Renal cortex interstitium (tissue), 11 donors: ENCODE results near the gene SMCHD1. TPM values are rescaled to one million over a fixed set of nuclear protein-coding genes. Genes with fewer than 3 reads are reported as not detected.
"Not testable (repeated sequence)": the region's sequence is repeated elsewhere in the genome, so short reads cannot be mapped to it uniquely, and the experiment has no call there.

Experiments
- DNase-seq, 11 donors: peaks; one replicate each; pipeline ENCODE4 v3.0.0-alpha.2; 2013; ENCODE audit warnings: low read depth in 9 of 11, low spot score in 4 of 11; ENCODE audit errors: extremely low read depth in 1 of 11
- polyA plus RNA-seq, 3 donors: library from polyadenylated mRNA; unstranded; fragments of 120-200 nt; gene quantifications; one replicate each; pipeline ENCODE4 v1.2.1, GENCODE V29; 2013; ENCODE audit not compliant: insufficient read length in 3 of 3

SMCHD1 gene
- polyA plus RNA-seq, 3 donors, result 62.5 to 77.0 (median 75.9) TPM

- DNase-seq, result no peak
Measured at GRCh38 chr18:2704541-2704940, 49.0 kb downstream of the SMCHD1 start.

GRCh38 chr18:2706903-2707302, 51.4 kb downstream of the SMCHD1 start:
- no peak for DNase-seq

- DNase-seq, result no peak
Measured at GRCh38 chr18:2707551-2708168, 52.1 kb downstream of the SMCHD1 start.

- DNase-seq, result no peak
Measured at GRCh38 chr18:2709316-2709715, 53.8 kb downstream of the SMCHD1 start.

GRCh38 chr18:2714140-2714539, 58.6 kb downstream of the SMCHD1 start:
- DNase-seq, result no peak

- DNase-seq, result no peak
Measured at GRCh38 chr18:2715990-2716389, 60.5 kb downstream of the SMCHD1 start.

GRCh38 chr18:2716394-2717326, 61.1 kb downstream of the SMCHD1 start:
- no peak for DNase-seq

- DNase-seq, result no peak
Measured at GRCh38 chr18:2717407-2717806, 61.9 kb downstream of the SMCHD1 start.

- DNase-seq, result no peak
Measured at GRCh38 chr18:2719040-2719439, 63.5 kb downstream of the SMCHD1 start.

- no peak for DNase-seq
Measured at GRCh38 chr18:2723207-2723606, 67.7 kb downstream of the SMCHD1 start.

GRCh38 chr18:2729757-2730156, 74.2 kb downstream of the SMCHD1 start:
- DNase-seq, result no peak

- DNase-seq, result no peak
Measured at GRCh38 chr18:2736823-2737222, 81.3 kb downstream of the SMCHD1 start.

GRCh38 chr18:2740082-2740481, 84.6 kb downstream of the SMCHD1 start:
- DNase-seq, result not testable (repeated sequence)

- no peak for DNase-seq
Measured at GRCh38 chr18:2746274-2746673, 90.7 kb downstream of the SMCHD1 start.

GRCh38 chr18:2758309-2758708, 102.8 kb downstream of the SMCHD1 start:
- no peak for DNase-seq

GRCh38 chr18:2774669-2775068, 119.1 kb downstream of the SMCHD1 start:
- DNase-seq, result no peak

GRCh38 chr18:2776601-2777000, 121.1 kb downstream of the SMCHD1 start:
- DNase-seq, result no peak

- no peak for DNase-seq
Measured at GRCh38 chr18:2777241-2777640, 121.7 kb downstream of the SMCHD1 start.

GRCh38 chr18:2780750-2781149, 125.2 kb downstream of the SMCHD1 start:
- DNase-seq, result no peak

- no peak for DNase-seq
Measured at GRCh38 chr18:2787225-2787624, 131.7 kb downstream of the SMCHD1 start.

GRCh38 chr18:2792395-2792794, 136.9 kb downstream of the SMCHD1 start:
- DNase-seq, result no peak
